Astrocyte (in vitro differentiated cells and primary cell): ENCODE data around the gene SLC16A13.

Experiments
- CTCF ChIP-seq: IDR thresholded peaks from 2 replicates; pipeline ENCODE4 v1.5.1; 2011; ENCODE audit warnings: low read depth, mild to moderate bottlenecking, inconsistent platforms, low read length, moderate library complexity; ENCODE audit not compliant: insufficient read depth
- EZH2 ChIP-seq: IDR thresholded peaks from 2 replicates; pipeline ENCODE4 v1.6.1; 2012; ENCODE audit warnings: mild to moderate bottlenecking, low read length, inconsistent platforms; ENCODE audit not compliant: insufficient read depth

- TF ChIP-seq CTCF (no peak), EZH2 (no peak)
These were observed 23.9 kb upstream of the SLC16A13 start for GRCh38 chr17:7011942-7012254.
